T-helper 2 cell treated with Interferon-gamma antibody and Interleukin-4, amounts not matched to agents 100 ng/mL and 5 ng/mL, for 36 hours (primary cell): ENCODE results near the gene ENG. TPM values are rescaled to one million over a fixed set of nuclear protein-coding genes. Genes with fewer than 3 reads are reported as not detected.
"Not testable (repeated sequence)": the region's sequence is repeated elsewhere in the genome, so short reads cannot be mapped to it uniquely, and the experiment has no call there.

Experiments
- intact Hi-C: fragments of 100-400 bp; cut with micrococcal nuclease; formaldehyde crosslinking; loops from one replicate; pipeline ENCODE4 v1.15.1; 2023
- total RNA-seq: library from RNA; stranded (reverse); gene quantifications from 2 replicates; pipeline ENCODE4 v1.2.3, GENCODE V29; 2022

ENG gene
- total RNA-seq = 21.4 and 23.0 TPM in 2 replicates

- intact Hi-C loops = no loop called here
Measured at GRCh38 chr9:127854184-127854806, at the start of gene ENG. TSS of gene ENG (minus strand) at chr9:127854658. CDS start at chr9:127854355, 303 bp downstream.

GRCh38 chr9:127903557-127904475, 49.4 kb upstream of the ENG start:
- intact Hi-C loops = loop anchor here (1.0 to 2.0 kb wide), 2 partner anchors 13 to 101 kb away; partner anchors contain the start of genes FPGS and ST6GALNAC4

GRCh38 chr9:127899128-127899943, 44.9 kb upstream of the ENG start, which contains the start of gene ST6GALNAC6:
TSS of gene ST6GALNAC6 (minus strand) at chr9:127899603. CDS start at chr9:127897981, 1,622 bp downstream.
- intact Hi-C loops = loop anchor here (1.0 kb wide), 1 partner anchor 18 kb away; the partner anchor contains the start of gene ST6GALNAC4

- intact Hi-C loops = loop anchor here (1.0 kb wide), 1 partner anchor 19 kb away; the partner anchor contains the start of gene ST6GALNAC4
Measured at GRCh38 chr9:127898433-127899127, 44.1 kb upstream of the ENG start.

DNA sequence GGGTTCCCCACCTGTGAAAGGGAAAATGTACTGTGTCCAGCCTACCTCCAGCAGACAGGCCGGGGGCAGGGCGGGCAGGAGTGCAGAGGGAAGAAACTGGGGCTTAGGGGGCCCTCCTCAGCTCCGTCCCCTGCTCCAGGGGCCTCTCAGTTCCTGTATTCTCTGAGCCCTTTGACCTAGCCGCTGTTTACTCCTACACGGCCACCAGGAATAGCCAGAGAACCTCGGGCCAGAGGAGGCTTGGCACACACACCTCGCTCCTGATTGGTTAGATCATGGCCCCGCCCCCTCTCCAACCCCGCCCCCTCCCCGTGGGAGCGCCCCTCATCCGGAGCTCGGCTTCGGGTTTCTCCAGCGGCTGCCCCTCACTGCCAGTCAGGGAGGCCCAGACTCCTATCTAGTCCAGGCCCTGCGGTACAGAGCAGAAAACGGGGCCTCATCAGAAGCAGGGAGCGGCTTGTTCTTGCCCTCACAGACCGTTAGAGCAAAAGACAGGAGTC, 42.8 kb upstream of the ENG start:
- intact Hi-C loops = no loop called here

- intact Hi-C loops = no loop called here
Measured at GRCh38 chr9:127896395-127897192, 42.1 kb upstream of the ENG start.

DNA sequence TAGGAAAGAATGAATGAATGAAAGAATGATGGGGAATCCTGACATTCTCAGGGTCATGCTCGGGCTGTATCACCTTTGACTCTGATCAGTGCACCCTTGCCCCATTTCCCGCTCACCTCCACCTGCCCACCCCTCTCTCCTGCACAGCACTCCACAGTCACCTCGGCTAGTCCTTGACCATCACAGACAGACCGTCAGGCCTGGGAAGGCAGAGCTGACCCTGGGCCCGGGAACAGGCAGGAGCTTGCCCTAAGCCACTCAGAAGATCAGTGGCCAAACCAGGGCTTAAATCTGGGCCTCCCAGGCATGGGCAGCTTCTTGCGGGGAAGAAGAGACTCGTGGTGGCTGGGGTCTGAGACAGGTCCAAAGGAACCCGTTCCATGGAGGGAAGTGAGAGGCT, 41.4 kb upstream of the ENG start:
- intact Hi-C loops = no loop called here

DNA sequence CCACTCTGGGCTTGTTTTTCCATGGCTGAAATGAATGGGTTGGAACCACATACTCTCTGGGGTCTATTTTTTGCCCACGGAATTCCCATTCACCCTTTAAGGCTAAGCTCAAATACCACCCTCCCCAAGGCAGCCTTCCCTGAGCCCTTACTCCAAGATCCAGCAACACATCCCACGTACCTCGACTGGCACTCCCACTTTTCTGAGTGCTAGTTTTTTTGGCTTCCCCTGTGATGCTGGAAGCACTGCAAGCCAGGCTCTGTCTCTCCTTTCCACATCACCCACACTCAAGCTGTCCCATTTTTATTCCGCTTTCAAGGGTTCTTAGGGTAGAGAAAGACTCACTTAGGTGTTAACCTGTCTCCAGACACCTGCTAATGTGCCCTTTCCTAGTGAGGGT, 38.9 kb upstream of the ENG start:
- intact Hi-C loops = no loop called here

DNA sequence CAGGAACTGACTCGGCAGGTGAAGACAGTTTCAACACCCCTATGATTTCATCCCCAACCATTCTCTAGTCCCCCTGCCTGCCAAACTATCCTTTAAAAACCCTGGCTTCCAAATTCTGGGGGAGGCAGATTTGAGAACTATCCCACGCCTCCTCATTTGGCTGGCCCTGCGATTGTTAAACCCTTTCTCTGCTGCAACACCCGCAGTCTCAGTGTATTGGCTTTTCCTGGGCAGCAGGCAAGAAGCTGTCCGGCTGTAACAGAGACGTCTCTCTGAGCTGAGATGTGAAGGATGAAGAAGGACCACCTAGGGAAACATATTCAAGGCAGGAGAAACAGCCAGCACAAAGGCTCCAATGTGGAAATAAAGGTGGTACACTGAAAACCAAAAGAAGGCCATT, 38.4 kb upstream of the ENG start:
- intact Hi-C loops = no loop called here

- intact Hi-C loops = no loop called here
Measured at GRCh38 chr9:127890053-127890452, 35.6 kb upstream of the ENG start.

- intact Hi-C loops = no loop called here
Measured at GRCh38 chr9:127887792-127888191, 33.3 kb upstream of the ENG start.

- intact Hi-C loops = no loop called here
Measured at GRCh38 chr9:127886401-127886972, 32.0 kb upstream of the ENG start.

DNA sequence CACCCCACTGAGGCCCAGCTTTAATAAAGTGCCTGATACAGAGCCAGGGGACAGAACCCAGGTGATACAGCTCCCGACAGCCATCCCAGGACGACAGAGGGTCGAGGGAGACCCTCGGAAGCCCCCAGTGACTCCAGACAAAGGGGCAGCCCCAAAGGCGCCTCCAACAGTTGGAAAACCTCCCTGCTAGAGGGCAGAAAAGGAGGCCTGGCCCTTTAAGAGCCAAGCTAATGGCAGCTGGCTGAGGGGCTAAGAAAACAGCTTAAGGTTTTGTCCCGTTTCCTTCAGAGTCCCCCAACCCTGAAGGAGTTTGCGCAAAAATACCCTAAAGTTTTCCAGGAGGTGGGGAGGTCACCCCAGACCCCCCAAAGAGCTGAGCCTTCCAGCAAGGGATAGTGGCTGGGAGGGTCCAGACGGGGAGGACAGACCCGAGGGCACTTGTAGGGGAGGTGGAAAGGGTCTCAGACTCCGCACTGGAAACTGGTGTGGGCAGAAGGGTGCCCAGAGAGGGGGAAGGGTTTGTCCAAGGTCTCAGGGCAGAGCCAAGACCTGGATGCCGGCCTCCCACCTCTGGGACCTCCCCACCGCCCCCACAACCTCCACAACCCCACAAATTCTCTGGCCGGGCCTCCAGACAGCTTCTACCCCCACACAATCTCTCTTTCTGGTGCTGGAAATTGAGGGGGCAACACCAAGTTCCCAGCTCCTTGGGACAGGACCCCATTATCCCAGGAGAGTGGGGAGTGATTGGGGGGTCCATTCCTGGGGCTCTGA, 31.2 kb upstream of the ENG start:
- intact Hi-C loops = no loop called here

DNA sequence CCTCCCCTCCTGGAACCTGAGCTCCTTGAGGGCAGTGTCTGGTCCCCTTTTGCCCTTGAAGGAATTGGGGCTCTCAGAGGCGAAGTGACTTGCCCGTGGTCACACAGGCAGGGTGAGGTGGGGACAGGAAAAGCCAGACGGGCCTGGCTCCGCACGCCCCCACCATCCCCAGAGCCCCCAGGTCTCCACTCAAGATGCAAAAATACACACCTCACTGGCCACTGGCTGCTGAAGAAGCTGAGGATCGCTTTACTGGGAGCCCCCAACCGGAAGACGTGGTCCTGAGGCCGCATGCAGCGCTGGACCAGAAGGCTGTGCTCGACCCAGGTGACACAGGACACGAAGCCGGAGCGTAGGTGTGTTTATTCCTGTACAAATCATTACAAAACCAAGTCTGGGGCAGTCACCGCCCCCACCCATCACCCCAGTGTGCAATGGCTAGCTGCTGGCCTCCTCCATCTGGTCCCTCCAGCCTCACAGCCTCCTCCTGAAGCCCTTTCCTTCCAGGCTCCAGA, 30.6 kb upstream of the ENG start:
- intact Hi-C loops = no loop called here

DNA sequence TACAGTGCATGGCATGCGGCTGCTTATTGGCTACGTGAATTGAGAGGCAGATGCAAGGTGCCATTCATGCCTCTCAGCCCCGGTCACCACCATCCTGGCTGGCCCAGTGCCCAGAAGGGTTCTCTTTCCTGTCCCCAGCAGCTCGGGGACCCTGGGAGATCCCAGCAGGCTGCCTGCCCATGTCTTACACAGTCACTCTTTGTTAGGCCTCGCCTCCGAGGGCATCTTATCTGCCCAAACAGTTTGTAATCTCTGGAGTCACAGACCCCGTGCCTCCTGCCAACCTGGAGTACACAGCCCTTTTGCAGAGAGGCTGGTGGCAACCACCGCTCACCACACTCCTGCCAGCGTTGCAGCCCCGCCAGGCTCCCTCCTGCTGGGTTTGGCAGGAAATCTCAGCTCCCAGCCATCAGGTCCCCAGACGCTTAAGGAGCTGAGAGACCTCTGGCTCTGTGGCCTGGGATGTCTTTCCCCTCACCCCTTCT, 30.0 kb upstream of the ENG start:
- intact Hi-C loops = no loop called here

GRCh38 chr9:127883959-127884358, 29.5 kb upstream of the ENG start:
- intact Hi-C loops = no loop called here

DNA sequence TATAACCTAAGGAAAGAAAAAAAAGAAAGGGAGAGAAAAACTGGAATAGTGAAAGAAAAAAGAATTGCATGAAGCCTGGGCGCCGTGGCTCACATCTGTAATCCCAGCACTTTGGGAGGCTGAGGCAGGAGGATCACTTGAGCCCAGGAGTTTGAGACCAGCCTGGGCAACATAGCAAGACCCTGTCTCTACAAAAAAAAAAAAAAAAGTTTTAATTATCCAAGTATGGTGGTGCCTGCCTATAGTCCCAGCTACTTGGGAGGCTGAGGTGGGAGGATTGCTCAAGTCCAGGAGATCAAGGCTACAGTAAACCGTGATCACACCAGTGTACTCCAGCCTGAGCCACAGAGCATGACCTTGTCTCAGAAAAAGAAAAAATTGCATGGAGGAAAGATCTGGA, 27.3 kb upstream of the ENG start:
- intact Hi-C loops = not testable (repeated sequence)

GRCh38 chr9:127880143-127880542, 25.7 kb upstream of the ENG start:
- intact Hi-C loops = no loop called here
